Hepatocyte (in vitro differentiated cells): ENCODE measurements around the gene TMEM222. TPM values are rescaled to one million over a fixed set of nuclear protein-coding genes. Genes with fewer than 3 reads are reported as not detected.
A peak's percentile ranks its signal among the peaks of the same experiment; 100 is the strongest.

Source experiments
- DNase-seq: peaks from one replicate; pipeline ENCODE4 v3.0.0-alpha.2; 2016; ENCODE audit warnings: low spot score
- H2AFZ ChIP-seq: fragments of 200-600 bp; sonication (generic); 2 replicates; pipeline ENCODE4 v1.6.0; 2016; ENCODE audit warnings: antibody characterized with exemption, mild to moderate bottlenecking
- H3K27ac ChIP-seq: fragments of 200-600 bp; sonication (generic); 2 replicates; pipeline ENCODE4 v1.5.1; 2016; ENCODE audit warnings: mild to moderate bottlenecking
- H3K27me3 ChIP-seq: fragments of 200-600 bp; sonication (generic); 2 replicates; pipeline ENCODE4 v1.6.1; 2016
- H3K36me3 ChIP-seq: fragments of 200-600 bp; sonication (generic); replicated peaks from 2 replicates; pipeline ENCODE4 v1.5.1; 2016; ENCODE audit warnings: low read depth; ENCODE audit not compliant: insufficient read depth
- H3K4me1 ChIP-seq: fragments of 200-600 bp; sonication (generic); 2 replicates; pipeline ENCODE4 v1.5.1; 2016; ENCODE audit warnings: mild to moderate bottlenecking, moderate library complexity; ENCODE audit not compliant: insufficient read depth
- H3K4me2 ChIP-seq: fragments of 200-600 bp; sonication (generic); 2 replicates; pipeline ENCODE4 v1.6.0; 2016
- H3K4me3 ChIP-seq: fragments of 200-600 bp; sonication (generic); 2 replicates; pipeline ENCODE4 v1.5.1; 2016; ENCODE audit warnings: mild to moderate bottlenecking
- H3K79me2 ChIP-seq: fragments of 200-600 bp; sonication (generic); 2 replicates; pipeline ENCODE4 v1.6.0; 2017; ENCODE audit warnings: mild to moderate bottlenecking
- H3K9me2 ChIP-seq: fragments of 200-600 bp; sonication (generic); replicated peaks from 2 replicates; pipeline ENCODE4 v1.6.0; 2017; ENCODE audit warnings: mild to moderate bottlenecking; ENCODE audit not compliant: insufficient read depth
- H3K9me3 ChIP-seq: fragments of 200-600 bp; sonication (generic); 2 replicates; pipeline ENCODE4 v1.5.1; 2016; ENCODE audit warnings: low read depth, mild to moderate bottlenecking
- H4K20me1 ChIP-seq: fragments of 200-600 bp; sonication (generic); 2 replicates; pipeline ENCODE4 v1.6.0; 2016; ENCODE audit warnings: mild to moderate bottlenecking; ENCODE audit not compliant: insufficient read depth, poor library complexity, severe bottlenecking
- EZH2 ChIP-seq: fragments of 200-600 bp; sonication (generic); IDR thresholded peaks from 2 replicates; pipeline ENCODE4 v1.6.1; 2016; ENCODE audit warnings: antibody characterized with exemption, mild to moderate bottlenecking, borderline replicate concordance
- EZH2phosphoT487 ChIP-seq: fragments of 200-600 bp; sonication (generic); IDR thresholded peaks from one replicate; pipeline ENCODE4 v1.6.1; 2018; ENCODE audit warnings: antibody characterized with exemption, mild to moderate bottlenecking, low read depth, moderate library complexity; ENCODE audit not compliant: unreplicated experiment, severe bottlenecking
- WGBS: methylation state at CpG from one replicate; pipeline ENCODE4 v1.1.6; 2016; ENCODE audit warnings: low lambda C conversion rate; ENCODE audit errors: missing lambda C conversion rate; 5-methylcytosine and 5-hydroxymethylcytosine counted together
- polyA plus RNA-seq: library from polyadenylated mRNA; unstranded; fragments of >200 nt; fragmentation: Nextera tagmentation; extraction: Ambion mirVana; gene quantifications from 2 replicates; pipeline ENCODE4 v1.2.1, GENCODE V29; 2016
- total RNA-seq: library from RNA; depleted of rRNA; stranded (reverse); fragments of >200 nt; gene quantifications from 2 replicates; pipeline ENCODE4 v1.2.3, GENCODE V29; 2014
- TF ChIP-seq, protein P1 (sequence below): fragments of 200-600 bp; sonication (generic); IDR thresholded peaks from 2 replicates; pipeline ENCODE4 v1.5.1; 2016; ENCODE audit warnings: antibody characterized with exemption, mild to moderate bottlenecking; ENCODE audit not compliant: poor library complexity

Gene TMEM222
- total and polyA plus RNA-seq, 2 experiments from 2014 or later, result 29.7 to 55.3 TPM

DNA sequence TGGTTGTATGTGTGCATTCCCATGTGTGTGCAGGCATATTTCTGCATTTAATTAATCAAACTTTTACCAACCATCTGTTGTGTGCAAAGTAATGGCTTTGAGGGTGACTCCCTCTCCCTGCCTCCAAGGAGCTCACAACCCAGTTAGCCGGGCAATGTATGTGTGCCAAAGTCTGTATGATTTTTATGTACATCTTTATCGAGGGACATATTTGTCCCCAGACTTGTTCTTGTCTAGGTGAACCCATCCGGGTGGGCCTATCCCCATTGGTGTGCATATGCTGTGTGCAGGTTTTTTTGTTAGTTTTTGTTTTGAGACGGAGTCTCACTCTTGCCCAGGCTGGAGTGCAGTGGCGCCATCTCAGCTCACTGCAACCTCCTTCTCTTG lies 21.7 kb downstream of the TMEM222 start:
- no peaks in the 10 kb centered on the region for H4K20me1 ChIP-seq
- H3K4me2 ChIP-seq, result peak overlapping the region; percentile 91
- peaks cover 16% of the 10 kb centered on the region for H3K4me1 ChIP-seq
- DNase-seq, result no peak
- H3K4me3 ChIP-seq, result no peak overlapping the region
- H3K36me3 ChIP-seq, result no peaks in the 10 kb centered on the region
- H3K27me3 ChIP-seq, result no peaks in the 10 kb centered on the region
- no peaks in the 10 kb centered on the region for H3K9me2 ChIP-seq
- no peaks in the 10 kb centered on the region for H3K9me3 ChIP-seq
- WGBS, result 89% methylated on average over 5 of the region's 5 CpGs
- H3K27ac ChIP-seq, result no peak overlapping the region
- H2AFZ ChIP-seq, result no peak overlapping the region
- TF ChIP-seq EZH2phosphoT487 (no peak), EZH2 (no peak)
- TF ChIP-seq, protein P1, sequence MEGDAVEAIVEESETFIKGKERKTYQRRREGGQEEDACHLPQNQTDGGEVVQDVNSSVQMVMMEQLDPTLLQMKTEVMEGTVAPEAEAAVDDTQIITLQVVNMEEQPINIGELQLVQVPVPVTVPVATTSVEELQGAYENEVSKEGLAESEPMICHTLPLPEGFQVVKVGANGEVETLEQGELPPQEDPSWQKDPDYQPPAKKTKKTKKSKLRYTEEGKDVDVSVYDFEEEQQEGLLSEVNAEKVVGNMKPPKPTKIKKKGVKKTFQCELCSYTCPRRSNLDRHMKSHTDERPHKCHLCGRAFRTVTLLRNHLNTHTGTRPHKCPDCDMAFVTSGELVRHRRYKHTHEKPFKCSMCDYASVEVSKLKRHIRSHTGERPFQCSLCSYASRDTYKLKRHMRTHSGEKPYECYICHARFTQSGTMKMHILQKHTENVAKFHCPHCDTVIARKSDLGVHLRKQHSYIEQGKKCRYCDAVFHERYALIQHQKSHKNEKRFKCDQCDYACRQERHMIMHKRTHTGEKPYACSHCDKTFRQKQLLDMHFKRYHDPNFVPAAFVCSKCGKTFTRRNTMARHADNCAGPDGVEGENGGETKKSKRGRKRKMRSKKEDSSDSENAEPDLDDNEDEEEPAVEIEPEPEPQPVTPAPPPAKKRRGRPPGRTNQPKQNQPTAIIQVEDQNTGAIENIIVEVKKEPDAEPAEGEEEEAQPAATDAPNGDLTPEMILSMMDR, result no peak
- H3K79me2 ChIP-seq, result no peaks in the 10 kb centered on the region

DNA sequence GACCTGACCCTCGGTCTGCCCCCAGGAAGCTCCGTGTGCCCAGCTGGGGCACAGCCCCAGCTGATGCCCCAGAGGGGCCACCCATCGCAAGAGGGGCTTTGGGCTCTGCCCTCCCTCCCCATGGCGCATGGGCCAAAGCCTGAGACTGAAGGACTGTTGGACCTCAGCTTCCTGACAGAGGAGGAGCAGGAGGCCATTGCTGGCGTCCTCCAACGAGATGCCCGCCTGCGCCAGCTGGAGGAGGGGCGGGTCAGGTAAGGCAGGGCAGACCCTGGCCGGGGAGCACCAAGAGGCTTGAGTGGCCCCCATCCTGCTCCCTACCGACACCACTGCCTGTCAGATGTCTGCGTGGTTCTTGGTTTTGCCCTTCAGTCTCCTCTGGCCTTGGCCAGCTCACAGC lies 23.3 kb downstream of the TMEM222 start:
- Histone ChIP-seq H3K4me1 (peaks cover 30% of the 10 kb centered on the region), H3K36me3 (no peaks in the 10 kb centered on the region), H3K9me3 (no peaks in the 10 kb centered on the region), H3K79me2 (no peaks in the 10 kb centered on the region), H3K9me2 (no peaks in the 10 kb centered on the region), H3K27ac (no peak overlapping the region), H2AFZ (no peak overlapping the region), H3K27me3 (no peaks in the 10 kb centered on the region), H4K20me1 (no peaks in the 10 kb centered on the region), H3K4me2 (no peak overlapping the region), H3K4me3 (no peak overlapping the region)
- 98% methylated on average over 12 of the region's 12 CpGs for WGBS
- no peak for DNase-seq
- no peak for TF ChIP-seq EZH2phosphoT487
- TF ChIP-seq, protein P1, result no peak
- no peak for TF ChIP-seq EZH2

DNA sequence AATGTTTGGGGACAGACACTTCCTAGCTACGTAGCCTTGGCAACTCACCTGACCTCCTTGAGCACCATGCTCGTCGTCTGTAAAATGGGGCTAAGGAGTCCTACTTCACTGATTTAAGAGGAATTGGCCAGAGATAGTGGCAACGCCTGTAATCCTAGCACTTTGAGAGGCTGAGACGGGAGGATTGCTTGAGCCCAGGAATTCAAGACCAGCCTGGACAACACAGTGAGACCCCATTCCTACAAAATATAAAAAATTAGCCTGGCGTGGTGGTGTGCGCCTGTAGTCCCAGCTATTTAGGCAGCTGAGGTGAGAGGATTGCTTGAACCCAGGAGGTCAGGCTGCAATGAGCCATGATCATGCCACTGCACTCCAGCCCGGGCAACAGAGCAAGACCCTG lies 24.4 kb downstream of the TMEM222 start:
- Histone ChIP-seq H3K27ac (no peak overlapping the region), H3K27me3 (no peaks in the 10 kb centered on the region), H3K4me1 (peaks cover 41% of the 10 kb centered on the region), H3K36me3 (no peaks in the 10 kb centered on the region), H3K9me2 (no peaks in the 10 kb centered on the region), H3K4me3 (no peak overlapping the region), H3K79me2 (no peaks in the 10 kb centered on the region), H2AFZ (no peak overlapping the region), H3K4me2 (no peak overlapping the region), H4K20me1 (no peaks in the 10 kb centered on the region), H3K9me3 (no peaks in the 10 kb centered on the region)
- WGBS, result 96% methylated on average over 8 of the region's 8 CpGs
- TF ChIP-seq, protein P1, result no peak
- TF ChIP-seq EZH2 (no peak), EZH2phosphoT487 (no peak)
- no peak for DNase-seq
